ENCODE measurements around the gene TBX4. TPM values are rescaled to one million over a fixed set of nuclear protein-coding genes. Genes with fewer than 3 reads are reported as not detected.
A peak's percentile ranks its signal among the peaks of the same experiment; 100 is the strongest.

The TBX4 gene
- total and polyA plus RNA-seq, 9 donors, result 18.7 to 43.6 (median 26.4) TPM

DNA sequence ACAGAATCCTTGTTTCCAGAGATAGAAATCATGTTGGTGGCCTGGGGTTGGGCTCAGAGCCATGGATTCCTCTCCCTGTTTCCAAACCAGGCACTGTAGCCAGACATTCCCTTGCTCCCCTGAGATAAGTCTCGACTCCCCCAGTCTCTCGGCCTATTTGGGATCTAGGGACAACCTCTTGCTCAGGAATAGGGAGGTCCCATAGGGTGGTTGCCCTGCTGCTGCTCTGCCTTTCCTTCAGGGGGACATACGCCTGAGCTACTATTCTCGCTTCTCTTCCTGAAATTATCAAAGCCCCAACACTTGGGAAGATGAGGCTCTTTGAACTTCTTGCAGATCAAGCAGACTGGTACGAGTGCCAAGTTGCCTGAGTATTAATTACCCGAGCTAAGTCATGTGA, 58.0 kb downstream of the TBX4 start:
- H3K4me1 ChIP-seq (ENCODE audit: control insufficient read depth, insufficient read depth, low read length), result peaks cover 11% of the 10 kb centered on the region
- H3K27me3 ChIP-seq (ENCODE audit: control insufficient read depth, insufficient read depth, low read length), result no peaks in the 10 kb centered on the region
- WGBS (ENCODE audit: insufficient coverage), result 65% methylated on average over 4 of the region's 6 CpGs
- H3K36me3 ChIP-seq (ENCODE audit: control insufficient read depth, insufficient read depth, low read length), result no peaks in the 10 kb centered on the region
- no peak overlapping the region for H3K27ac ChIP-seq (ENCODE audit: low read length)
- H3K4me3 ChIP-seq (ENCODE audit: low read length), result no peak overlapping the region
- DNase-seq, result no peak
- no peaks in the 10 kb centered on the region for H3K9me3 ChIP-seq (replicated peaks; ENCODE audit: control insufficient read depth, low read depth, low read length)

DNA sequence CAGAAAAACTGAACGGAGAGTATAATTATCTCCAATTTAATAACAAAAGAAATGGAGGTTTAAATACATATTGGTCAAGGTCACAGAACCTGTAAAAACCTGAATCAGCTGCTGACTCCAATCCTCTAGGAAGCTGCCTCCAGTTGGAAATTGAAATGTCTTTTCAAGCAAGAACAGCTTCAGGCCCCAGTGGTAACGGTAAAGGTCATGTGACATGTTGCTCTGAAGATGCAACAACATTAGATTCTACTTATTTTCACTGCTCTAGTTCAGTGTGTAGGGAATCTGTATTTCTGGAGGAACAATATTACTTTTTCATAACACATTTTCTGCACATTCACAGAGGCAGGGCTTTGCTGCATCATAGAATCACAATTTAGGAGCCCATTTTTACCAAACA, 58.8 kb downstream of the TBX4 start:
- Histone ChIP-seq H3K9me3 (replicated peaks; ENCODE audit: control insufficient read depth, low read depth, low read length) (no peaks in the 10 kb centered on the region), H3K4me3 (ENCODE audit: low read length) (no peak overlapping the region), H3K27ac (ENCODE audit: low read length) (peak overlapping the region; percentile 29), H3K27me3 (ENCODE audit: control insufficient read depth, insufficient read depth, low read length) (no peaks in the 10 kb centered on the region), H3K36me3 (ENCODE audit: control insufficient read depth, insufficient read depth, low read length) (no peaks in the 10 kb centered on the region), H3K4me1 (ENCODE audit: control insufficient read depth, insufficient read depth, low read length) (peaks cover 11% of the 10 kb centered on the region)
- no peak for DNase-seq
- no CpG with 5 or more reads among the region's 2 CpGs for WGBS (ENCODE audit: insufficient coverage)

DNA sequence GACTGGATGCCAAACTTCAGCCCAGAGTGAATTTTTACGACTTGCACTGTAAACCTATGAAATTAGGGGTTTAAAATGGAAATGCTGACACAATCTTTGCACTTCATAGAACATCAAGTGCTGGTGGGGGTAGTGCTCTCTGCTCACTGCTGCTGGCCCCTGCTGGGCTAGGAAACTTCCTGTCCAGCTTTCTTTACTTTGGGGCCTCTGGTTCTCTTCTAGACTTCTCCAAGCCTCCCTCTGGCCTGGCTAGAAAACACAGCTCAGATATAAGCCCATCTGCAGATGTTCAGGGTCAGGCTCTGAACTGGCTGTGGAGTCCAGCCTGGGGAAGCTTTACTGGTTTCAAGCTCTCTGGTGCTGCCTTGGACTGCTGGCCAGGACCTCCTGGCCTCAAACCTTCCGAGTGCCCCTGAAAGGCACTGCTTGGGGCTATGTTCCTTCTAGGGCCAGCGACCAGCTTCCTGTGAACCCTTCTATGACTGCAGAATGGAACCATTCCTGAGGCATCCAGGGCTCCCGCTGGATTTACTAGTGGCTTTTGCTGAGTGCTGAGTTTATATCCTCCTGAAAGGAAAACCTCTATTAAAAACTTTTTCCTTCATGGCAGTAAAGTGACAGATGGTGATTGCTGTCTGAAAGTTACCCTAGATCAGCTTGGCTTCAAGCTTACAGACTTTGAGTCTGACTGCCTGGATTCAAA, 59.4 kb downstream of the TBX4 start:
- Histone ChIP-seq H3K4me1 (ENCODE audit: control insufficient read depth, insufficient read depth, low read length) (peaks cover 11% of the 10 kb centered on the region), H3K9me3 (replicated peaks; ENCODE audit: control insufficient read depth, low read depth, low read length) (no peaks in the 10 kb centered on the region), H3K27ac (ENCODE audit: low read length) (peak overlapping the region; percentile 29), H3K27me3 (ENCODE audit: control insufficient read depth, insufficient read depth, low read length) (no peaks in the 10 kb centered on the region), H3K4me3 (ENCODE audit: low read length) (no peak overlapping the region), H3K36me3 (ENCODE audit: control insufficient read depth, insufficient read depth, low read length) (no peaks in the 10 kb centered on the region)
- 20% methylated on average over 2 of the region's 4 CpGs for WGBS (ENCODE audit: insufficient coverage)
- DNase-seq, result peak; percentile 68

DNA sequence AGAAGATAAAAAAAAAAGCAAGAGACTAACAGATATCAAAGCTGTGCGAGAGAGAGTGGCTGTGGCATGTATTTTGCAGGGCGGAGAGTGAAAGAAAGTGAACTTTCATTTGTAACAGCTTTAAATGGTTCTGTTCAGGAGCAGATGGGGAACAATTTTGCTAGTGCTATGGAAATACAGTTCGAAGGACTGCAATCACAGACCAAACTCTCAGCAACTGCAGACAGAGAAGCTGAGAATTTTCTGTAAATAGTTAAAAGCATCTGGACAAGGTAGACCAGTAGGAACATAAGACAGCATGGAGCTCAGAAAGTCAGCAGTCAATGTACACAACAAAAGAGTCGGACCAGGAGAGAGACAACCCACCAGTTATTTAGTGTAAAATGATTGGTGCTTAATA, 62.3 kb downstream of the TBX4 start:
- DNase-seq, result no peak
- H3K27ac ChIP-seq (ENCODE audit: low read length), result no peak overlapping the region
- no peaks in the 10 kb centered on the region for H3K36me3 ChIP-seq (ENCODE audit: control insufficient read depth, insufficient read depth, low read length)
- H3K4me3 ChIP-seq (ENCODE audit: low read length), result no peak overlapping the region
- no peaks in the 10 kb centered on the region for H3K9me3 ChIP-seq (replicated peaks; ENCODE audit: control insufficient read depth, low read depth, low read length)
- peaks cover 11% of the 10 kb centered on the region for H3K4me1 ChIP-seq (ENCODE audit: control insufficient read depth, insufficient read depth, low read length)
- WGBS (ENCODE audit: insufficient coverage), result 43% methylated on average over 2 of the region's 4 CpGs
- H3K27me3 ChIP-seq (ENCODE audit: control insufficient read depth, insufficient read depth, low read length), result no peaks in the 10 kb centered on the region

DNA sequence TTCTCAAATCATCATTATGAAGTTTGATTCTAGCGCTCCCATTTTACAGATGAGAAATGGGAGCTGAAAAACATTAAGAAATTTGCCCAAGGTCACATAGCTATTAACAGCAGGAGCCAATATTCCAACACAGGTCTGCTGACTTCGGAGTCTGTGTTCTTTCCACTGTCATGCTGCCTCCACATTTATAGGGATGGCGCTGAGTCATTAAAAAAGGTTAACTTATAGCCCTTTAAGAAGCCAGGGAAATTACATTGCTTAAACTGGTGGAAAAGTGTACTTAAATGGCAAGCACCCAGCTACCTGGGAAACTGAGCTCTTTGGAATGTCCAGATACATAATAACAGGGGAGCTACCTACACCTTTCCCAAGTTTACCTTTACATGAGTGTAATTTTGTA, 65.0 kb downstream of the TBX4 start:
- no peaks in the 10 kb centered on the region for H3K27me3 ChIP-seq (ENCODE audit: control insufficient read depth, insufficient read depth, low read length)
- no peak overlapping the region for H3K27ac ChIP-seq (ENCODE audit: low read length)
- H3K4me3 ChIP-seq (ENCODE audit: low read length), result no peak overlapping the region
- WGBS (ENCODE audit: insufficient coverage), result no CpG with 5 or more reads among the region's 3 CpGs
- no peaks in the 10 kb centered on the region for H3K4me1 ChIP-seq (ENCODE audit: control insufficient read depth, insufficient read depth, low read length)
- H3K9me3 ChIP-seq (replicated peaks; ENCODE audit: control insufficient read depth, low read depth, low read length), result no peaks in the 10 kb centered on the region
- DNase-seq, result no peak
- H3K36me3 ChIP-seq (ENCODE audit: control insufficient read depth, insufficient read depth, low read length), result no peaks in the 10 kb centered on the region

DNA sequence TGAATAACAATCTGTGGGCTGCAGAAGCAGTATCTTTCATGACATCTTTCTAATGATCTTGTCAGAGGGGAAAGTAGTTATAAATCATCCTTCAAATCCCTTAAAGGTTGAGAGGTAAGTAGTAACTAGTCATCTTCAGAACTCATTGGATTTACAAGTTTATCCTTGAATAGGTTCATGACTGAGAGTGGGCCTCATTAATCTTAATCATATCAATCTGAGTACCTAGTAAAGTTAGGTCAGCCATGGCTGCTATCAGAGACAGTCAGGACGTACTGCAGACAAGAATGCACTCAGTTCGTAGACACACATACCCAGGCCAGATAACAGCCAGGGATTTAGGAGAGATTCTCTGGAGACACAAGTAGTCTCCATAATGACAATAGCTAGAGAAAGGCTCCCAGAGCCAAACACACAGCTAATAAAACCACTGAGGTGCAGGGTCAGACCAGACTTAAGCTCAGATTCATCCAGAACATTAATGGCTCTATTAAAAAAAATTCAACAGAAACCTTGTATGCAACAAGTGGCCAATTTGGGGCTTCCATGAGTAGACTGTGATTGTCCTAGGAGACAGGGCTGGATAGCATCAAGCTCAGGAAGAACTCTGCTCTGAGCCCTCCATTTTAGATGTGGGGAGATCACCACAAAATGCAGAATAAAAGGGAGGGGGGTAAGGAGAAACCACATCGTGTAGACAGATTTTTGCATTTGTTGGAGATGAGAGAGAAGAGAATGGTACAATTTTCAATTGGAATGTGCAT, 65.8 kb downstream of the TBX4 start:
- Histone ChIP-seq H3K27ac (ENCODE audit: low read length) (no peak overlapping the region), H3K27me3 (ENCODE audit: control insufficient read depth, insufficient read depth, low read length) (no peaks in the 10 kb centered on the region), H3K36me3 (ENCODE audit: control insufficient read depth, insufficient read depth, low read length) (no peaks in the 10 kb centered on the region), H3K4me1 (ENCODE audit: control insufficient read depth, insufficient read depth, low read length) (no peaks in the 10 kb centered on the region), H3K9me3 (replicated peaks; ENCODE audit: control insufficient read depth, low read depth, low read length) (no peaks in the 10 kb centered on the region), H3K4me3 (ENCODE audit: low read length) (no peak overlapping the region)
- WGBS (ENCODE audit: insufficient coverage), result 10% methylated on average over 2 of the region's 3 CpGs
- DNase-seq, result no peak

DNA sequence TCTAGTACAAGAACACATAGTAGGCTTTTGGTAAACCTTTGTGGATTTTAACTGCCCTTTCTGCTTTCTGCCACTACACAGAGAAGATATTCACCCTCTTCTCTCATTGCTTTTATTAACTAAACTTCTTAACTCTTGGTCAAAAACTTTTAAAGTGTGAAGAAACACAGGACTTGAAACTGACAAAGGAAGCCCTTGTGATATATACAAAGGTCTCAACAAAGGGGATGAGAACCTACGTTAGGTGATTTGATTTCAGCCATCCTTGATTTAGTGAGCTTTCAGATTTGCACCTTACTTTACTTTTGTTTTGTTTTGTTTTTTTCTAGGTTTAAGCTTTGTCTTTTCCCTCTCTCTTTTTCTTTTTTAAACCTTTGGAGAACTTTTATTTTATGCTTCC, 66.9 kb downstream of the TBX4 start:
- Histone ChIP-seq H3K9me3 (replicated peaks; ENCODE audit: control insufficient read depth, low read depth, low read length) (no peaks in the 10 kb centered on the region), H3K4me1 (ENCODE audit: control insufficient read depth, insufficient read depth, low read length) (no peaks in the 10 kb centered on the region), H3K4me3 (ENCODE audit: low read length) (no peak overlapping the region), H3K36me3 (ENCODE audit: control insufficient read depth, insufficient read depth, low read length) (no peaks in the 10 kb centered on the region), H3K27ac (ENCODE audit: low read length) (no peak overlapping the region), H3K27me3 (ENCODE audit: control insufficient read depth, insufficient read depth, low read length) (no peaks in the 10 kb centered on the region)
- no peak for DNase-seq
- WGBS (ENCODE audit: insufficient coverage), result no CpG with 5 or more reads among the region's 1 CpG

DNA sequence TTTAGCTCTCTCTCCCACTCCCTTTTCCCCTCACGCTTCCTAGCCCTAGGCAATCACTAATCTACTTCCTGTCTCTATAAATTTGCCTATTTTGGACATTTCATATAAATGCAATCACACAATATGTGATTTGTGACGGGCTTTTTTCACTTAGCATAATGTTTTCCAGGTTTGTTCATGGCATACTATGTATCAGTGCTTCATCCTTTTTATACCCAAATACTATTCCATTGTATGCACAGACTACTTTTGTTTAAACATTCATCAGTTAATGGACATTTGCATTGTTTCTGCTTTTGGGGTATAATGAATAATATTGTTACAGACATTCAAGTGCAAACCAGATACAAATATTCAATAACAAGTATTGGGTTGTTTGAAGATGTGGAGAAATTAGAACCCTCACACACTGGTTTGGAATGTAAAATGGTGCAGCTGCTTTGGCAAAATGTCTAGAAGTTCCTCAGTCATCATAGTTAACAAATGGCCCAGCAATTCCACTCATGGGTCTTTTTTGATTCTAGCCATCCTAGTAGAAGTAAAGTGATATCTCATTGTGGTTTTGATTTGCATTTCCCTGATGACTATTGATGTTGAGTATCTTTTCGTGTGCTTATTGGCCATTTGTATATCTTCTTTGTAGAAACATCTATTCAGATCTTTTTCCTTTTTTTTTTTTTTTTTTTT, 67.7 kb downstream of the TBX4 start:
- no peaks in the 10 kb centered on the region for H3K36me3 ChIP-seq (ENCODE audit: control insufficient read depth, insufficient read depth, low read length)
- H3K4me1 ChIP-seq (ENCODE audit: control insufficient read depth, insufficient read depth, low read length), result no peaks in the 10 kb centered on the region
- H3K9me3 ChIP-seq (replicated peaks; ENCODE audit: control insufficient read depth, low read depth, low read length), result no peaks in the 10 kb centered on the region
- no peak overlapping the region for H3K4me3 ChIP-seq (ENCODE audit: low read length)
- 80% methylated on average over 1 of the region's 3 CpGs for WGBS (ENCODE audit: insufficient coverage)
- no peak for DNase-seq
- H3K27me3 ChIP-seq (ENCODE audit: control insufficient read depth, insufficient read depth, low read length), result no peaks in the 10 kb centered on the region
- H3K27ac ChIP-seq (ENCODE audit: low read length), result no peak overlapping the region

DNA sequence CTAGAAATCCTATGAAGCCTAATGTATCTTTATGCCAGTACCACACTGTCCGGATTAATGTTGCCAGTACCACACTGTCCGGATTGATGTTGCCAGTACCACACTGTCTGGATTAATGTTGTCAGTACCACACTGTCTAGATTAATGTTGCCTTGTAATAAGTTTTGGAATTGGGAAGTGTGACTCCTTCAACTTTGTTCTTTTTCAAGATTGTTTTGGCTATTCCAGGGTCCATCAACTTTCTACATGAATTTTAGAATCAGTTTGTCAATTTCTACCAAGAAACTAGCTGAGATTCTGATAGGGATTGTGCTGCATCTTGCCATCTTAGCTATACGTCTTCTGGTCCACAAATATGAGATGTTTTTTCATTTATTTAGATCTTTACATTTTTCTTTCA, 68.7 kb downstream of the TBX4 start:
- DNase-seq, result no peak
- H3K9me3 ChIP-seq (replicated peaks; ENCODE audit: control insufficient read depth, low read depth, low read length), result no peaks in the 10 kb centered on the region

DNA sequence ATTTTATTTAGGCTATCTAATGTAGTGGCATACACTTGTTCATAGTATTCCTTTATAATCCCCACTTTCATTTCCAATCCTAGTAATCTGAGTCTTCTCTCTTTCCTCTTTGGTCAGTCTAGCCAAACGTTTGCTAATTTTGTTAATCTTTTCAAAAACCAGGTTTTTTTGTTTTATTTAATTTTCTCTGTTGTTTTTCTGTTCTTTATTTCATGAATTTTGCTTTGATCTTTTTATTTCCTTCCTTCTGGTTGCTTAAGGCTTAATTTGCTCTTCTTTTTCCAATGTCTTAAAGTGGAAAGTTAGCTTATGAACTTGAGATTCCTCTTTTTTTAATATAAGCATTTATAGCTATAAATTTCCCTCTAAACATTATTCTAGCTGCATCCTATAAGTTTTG, 69.9 kb downstream of the TBX4 start:
- no CpG with 5 or more reads among the region's 1 CpG for WGBS (ENCODE audit: insufficient coverage)

More for the DNA sequence above, 68.7 kb downstream of the TBX4 start:
- Histone ChIP-seq H3K27me3 (ENCODE audit: control insufficient read depth, insufficient read depth, low read length) (no peaks in the 10 kb centered on the region), H3K27ac (ENCODE audit: low read length) (no peak overlapping the region), H3K4me3 (ENCODE audit: low read length) (no peak overlapping the region), H3K36me3 (ENCODE audit: control insufficient read depth, insufficient read depth, low read length) (no peaks in the 10 kb centered on the region), H3K4me1 (ENCODE audit: control insufficient read depth, insufficient read depth, low read length) (no peaks in the 10 kb centered on the region)
- no CpG with 5 or more reads among the region's 3 CpGs for WGBS (ENCODE audit: insufficient coverage)

More for the DNA sequence above, 69.9 kb downstream of the TBX4 start:
- H3K4me3 ChIP-seq (ENCODE audit: low read length), result no peak overlapping the region
- H3K27me3 ChIP-seq (ENCODE audit: control insufficient read depth, insufficient read depth, low read length), result no peaks in the 10 kb centered on the region
- no peaks in the 10 kb centered on the region for H3K4me1 ChIP-seq (ENCODE audit: control insufficient read depth, insufficient read depth, low read length)
- H3K27ac ChIP-seq (ENCODE audit: low read length), result no peak overlapping the region
- no peaks in the 10 kb centered on the region for H3K9me3 ChIP-seq (replicated peaks; ENCODE audit: control insufficient read depth, low read depth, low read length)
- DNase-seq, result no peak
- no peaks in the 10 kb centered on the region for H3K36me3 ChIP-seq (ENCODE audit: control insufficient read depth, insufficient read depth, low read length)

Data from muscle of leg (tissue), 11 donors.